Activated CD8-positive, alpha-beta T cell treated with anti-CD3 and anti-CD28 coated beads for 36 hours (primary cell): ENCODE results near the gene AVEN. TPM values are rescaled to one million over a fixed set of nuclear protein-coding genes. Genes with fewer than 3 reads are reported as not detected.

ENCODE experiments used
- ATAC-seq: fragments of 200-7000 bp; cut with Tn5 transposase; one replicate; pipeline ENCODE4 v1.10.0; 2021; ENCODE audit warnings: mild to moderate bottlenecking, moderate library complexity
- CTCF ChIA-PET: fragments of 350-600 bp; sonication (Branson Sonifier 250); formaldehyde crosslinking; loops from one replicate; lab custom pipeline; 2021; ENCODE audit warnings: antibody characterized with exemption; lab: Charles Lee
- POLR2A ChIA-PET: fragments of 350-600 bp; sonication (Branson Sonifier 250); formaldehyde crosslinking; loops from one replicate; lab custom pipeline; 2021; ENCODE audit warnings: antibody characterized with exemption; lab: Charles Lee
- DNase-seq: peaks from one replicate; pipeline ENCODE4 v3.0.0-alpha.2; 2020
- H3K27ac Mint-ChIP-seq: one replicate; pipeline ENCODE4 v1.8.0; 2021; ENCODE audit warnings: mild to moderate bottlenecking, mixed read lengths
- H3K27me3 Mint-ChIP-seq: one replicate; pipeline ENCODE4 v1.8.0; 2021; ENCODE audit warnings: mixed read lengths
- H3K36me3 Mint-ChIP-seq: one replicate; pipeline ENCODE4 v1.8.0; 2021; ENCODE audit warnings: low read depth, mixed read lengths
- H3K4me1 Mint-ChIP-seq: one replicate; pipeline ENCODE4 v1.8.0; 2021; ENCODE audit warnings: low read depth, mixed read lengths
- H3K4me3 Mint-ChIP-seq: one replicate; pipeline ENCODE4 v1.8.0; 2021; ENCODE audit warnings: mild to moderate bottlenecking, moderate library complexity, mixed read lengths
- H3K9me3 Mint-ChIP-seq: one replicate; pipeline ENCODE4 v1.8.0; 2021; ENCODE audit warnings: mixed read lengths
- CTCF ChIP-seq: fragments of 200-600 bp; IDR thresholded peaks from one replicate; pipeline ENCODE4 v1.8.0; 2022; ENCODE audit warnings: antibody characterized with exemption, mild to moderate bottlenecking
- intact Hi-C: fragments of 100-400 bp; cut with micrococcal nuclease; formaldehyde crosslinking; loops from one replicate; pipeline ENCODE4 v1.10.0; 2022
- total RNA-seq, 2 experiments: library from RNA; stranded (reverse); gene quantifications; one replicate each; pipeline ENCODE4 v1.2.3, GENCODE V29; 2021

Gene AVEN
- total RNA-seq, 2 experiments from 2014 or later = 8.8 to 13.0 TPM

GRCh38 chr15:33839540-33839939 is 199.5 kb downstream of the AVEN start:
- H3K9me3 Mint-ChIP-seq = no peaks in the 10 kb centered on the region

GRCh38 chr15:33837294-33837693 is 201.7 kb downstream of the AVEN start:
- DNase-seq (no peak), ATAC-seq (no peak)
- intact Hi-C loops = no loop called here
- Mint-ChIP-seq H3K36me3 (no peaks in the 10 kb centered on the region), H3K9me3 (no peaks in the 10 kb centered on the region), H3K27me3 (peaks cover 6% of the 10 kb centered on the region), H3K4me3 (no peak overlapping the region), H3K4me1 (no peaks in the 10 kb centered on the region), H3K27ac (no peak overlapping the region)
- CTCF ChIA-PET = no interaction called here
- no peak for TF ChIP-seq CTCF
- POLR2A ChIA-PET = no interaction called here

More at GRCh38 chr15:33839540-33839939, 199.5 kb downstream of the AVEN start:
- no peak overlapping the region for H3K4me3 Mint-ChIP-seq
- ChIA-PET CTCF (no interaction called here), POLR2A (no interaction called here)
- DNase-seq (no peak), ATAC-seq (no peak)
- no peak for TF ChIP-seq CTCF
- intact Hi-C loops = no loop called here
- H3K27ac Mint-ChIP-seq = no peak overlapping the region
- peaks cover 6% of the 10 kb centered on the region for H3K27me3 Mint-ChIP-seq
- no peaks in the 10 kb centered on the region for H3K4me1 Mint-ChIP-seq
- no peaks in the 10 kb centered on the region for H3K36me3 Mint-ChIP-seq

GRCh38 chr15:33834892-33835743 is 203.9 kb downstream of the AVEN start:
- Mint-ChIP-seq H3K27me3 (peaks cover 5% of the 10 kb centered on the region), H3K36me3 (no peaks in the 10 kb centered on the region), H3K4me3 (no peak overlapping the region), H3K4me1 (no peaks in the 10 kb centered on the region), H3K9me3 (no peaks in the 10 kb centered on the region), H3K27ac (no peak overlapping the region)
- intact Hi-C loops = no loop called here
- ChIA-PET CTCF (no interaction called here), POLR2A (no interaction called here)
- ATAC-seq (no peak), DNase-seq (no peak)
- no peak for TF ChIP-seq CTCF

GRCh38 chr15:33831646-33832045 is 207.4 kb downstream of the AVEN start:
- no peaks in the 10 kb centered on the region for H3K4me1 Mint-ChIP-seq
- no peaks in the 10 kb centered on the region for H3K36me3 Mint-ChIP-seq
- ATAC-seq (no peak), DNase-seq (no peak)
- ChIA-PET CTCF (no interaction called here), POLR2A (interaction anchor here (0.6 to 1.2 kb wide), 2 partner anchors 10 to 93 kb away, joined by 3 read pairs; no protein-coding TSS in a partner anchor)
- H3K9me3 Mint-ChIP-seq = no peaks in the 10 kb centered on the region
- H3K27ac Mint-ChIP-seq = no peak overlapping the region
- H3K27me3 Mint-ChIP-seq = no peaks in the 10 kb centered on the region
- intact Hi-C loops = no loop called here
- H3K4me3 Mint-ChIP-seq = no peak overlapping the region
- no peak for TF ChIP-seq CTCF

- H3K4me1 Mint-ChIP-seq = no peaks in the 10 kb centered on the region
- H3K4me3 Mint-ChIP-seq = no peak overlapping the region
- DNase-seq (no peak), ATAC-seq (no peak)
- TF ChIP-seq CTCF = no peak
- H3K36me3 Mint-ChIP-seq = no peaks in the 10 kb centered on the region
- no peak overlapping the region for H3K27ac Mint-ChIP-seq
- intact Hi-C loops = no loop called here
- CTCF ChIA-PET = no interaction called here
- POLR2A ChIA-PET = no interaction called here
- no peaks in the 10 kb centered on the region for H3K9me3 Mint-ChIP-seq
- no peaks in the 10 kb centered on the region for H3K27me3 Mint-ChIP-seq
Observed at GRCh38 chr15:33830351-33830750, 208.7 kb downstream of the AVEN start.
